GM10248 (cell line): ENCODE measurements around the gene LRRC3.
A peak's percentile ranks its signal among the peaks of the same experiment; 100 is the strongest.

Source experiments
- CTCF ChIA-PET: fragments of 300-600 bp; sonication (Branson Sonifier 250); formaldehyde crosslinking; extraction: SDS; loops from one replicate; lab custom pipeline; 2021; ENCODE audit warnings: antibody characterized with exemption; lab: Yijun Ruan, JAX
- POLR2A ChIA-PET: fragments of 350-650 bp; sonication (Branson Sonifier 250); formaldehyde crosslinking; extraction: SDS; loops from one replicate; lab custom pipeline; 2020; ENCODE audit warnings: antibody characterized with exemption; lab: Yijun Ruan, JAX
- DNase-seq: peaks from one replicate; pipeline ENCODE4 v3.0.0; 2012; ENCODE audit errors: extremely low spot score
- TF ChIP-seq, protein P1 (sequence below): IDR thresholded peaks from 2 replicates; pipeline ENCODE4 v1.5.1; 2012; ENCODE audit warnings: mild to moderate bottlenecking, low read depth; ENCODE audit errors: extremely low read depth, missing control alignments, control extremely low read depth

The LRRC3 gene

GRCh38 chr21:44450402-44450801 lies 4.9 kb upstream of the LRRC3 start:
- TF ChIP-seq, protein P1, sequence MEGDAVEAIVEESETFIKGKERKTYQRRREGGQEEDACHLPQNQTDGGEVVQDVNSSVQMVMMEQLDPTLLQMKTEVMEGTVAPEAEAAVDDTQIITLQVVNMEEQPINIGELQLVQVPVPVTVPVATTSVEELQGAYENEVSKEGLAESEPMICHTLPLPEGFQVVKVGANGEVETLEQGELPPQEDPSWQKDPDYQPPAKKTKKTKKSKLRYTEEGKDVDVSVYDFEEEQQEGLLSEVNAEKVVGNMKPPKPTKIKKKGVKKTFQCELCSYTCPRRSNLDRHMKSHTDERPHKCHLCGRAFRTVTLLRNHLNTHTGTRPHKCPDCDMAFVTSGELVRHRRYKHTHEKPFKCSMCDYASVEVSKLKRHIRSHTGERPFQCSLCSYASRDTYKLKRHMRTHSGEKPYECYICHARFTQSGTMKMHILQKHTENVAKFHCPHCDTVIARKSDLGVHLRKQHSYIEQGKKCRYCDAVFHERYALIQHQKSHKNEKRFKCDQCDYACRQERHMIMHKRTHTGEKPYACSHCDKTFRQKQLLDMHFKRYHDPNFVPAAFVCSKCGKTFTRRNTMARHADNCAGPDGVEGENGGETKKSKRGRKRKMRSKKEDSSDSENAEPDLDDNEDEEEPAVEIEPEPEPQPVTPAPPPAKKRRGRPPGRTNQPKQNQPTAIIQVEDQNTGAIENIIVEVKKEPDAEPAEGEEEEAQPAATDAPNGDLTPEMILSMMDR = no peak
- no peak for DNase-seq
- CTCF ChIA-PET = no interaction called here
- POLR2A ChIA-PET = no interaction called here

GRCh38 chr21:44450999-44451398 lies 4.3 kb upstream of the LRRC3 start:
- no peak for DNase-seq
- POLR2A ChIA-PET = no interaction called here
- CTCF ChIA-PET = interaction anchor here (1.4 to 1.7 kb wide), 2 partner anchors 8 to 66 kb away, joined by 3 to 4 read pairs; no protein-coding TSS in a partner anchor
- TF ChIP-seq, protein P1 = no peak

DNA sequence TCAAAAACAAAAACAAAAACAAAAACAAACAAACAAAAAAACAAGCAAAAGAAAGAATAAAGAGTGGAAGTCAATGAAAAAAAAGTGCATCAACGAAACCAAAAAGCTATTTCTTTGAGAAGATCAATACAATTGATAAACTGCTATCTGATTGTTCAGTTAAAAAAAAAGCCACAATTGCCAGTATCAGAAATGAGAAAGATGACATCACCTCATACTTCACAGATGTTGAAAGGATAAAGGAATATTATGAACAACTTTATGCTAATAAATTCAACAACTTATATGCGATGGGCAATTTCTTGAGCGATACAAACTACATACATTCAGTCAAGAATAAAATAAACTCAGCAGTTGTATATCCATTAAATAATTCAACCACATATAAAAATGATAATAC lies 2.2 kb upstream of the LRRC3 start:
- ChIA-PET CTCF (interaction anchor here (1.5 kb wide), 1 partner anchor 27 kb away, joined by 4 read pairs; no protein-coding TSS in a partner anchor), POLR2A (no interaction called here)
- TF ChIP-seq, protein P1 = no peak
- no peak for DNase-seq

DNA sequence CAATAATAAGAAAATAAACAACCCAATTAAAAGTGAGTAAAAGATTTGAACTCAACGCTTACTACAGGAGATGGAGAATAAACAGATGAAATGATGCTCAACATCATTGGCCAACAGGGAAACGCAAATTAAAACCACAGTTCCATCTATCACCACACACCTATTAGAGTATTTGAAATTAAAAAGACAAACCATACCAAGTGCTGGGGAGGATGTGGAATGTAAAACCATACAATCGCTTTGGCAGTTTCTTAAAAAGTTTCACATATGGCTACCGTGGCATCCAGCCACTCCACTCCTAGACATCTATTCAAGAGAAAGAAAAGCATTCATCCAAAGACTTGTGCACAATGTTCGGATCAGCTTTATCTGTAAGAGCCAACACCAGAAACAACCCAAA lies 1.3 kb upstream of the LRRC3 start:
- ChIA-PET POLR2A (no interaction called here), CTCF (no interaction called here)
- DNase-seq = no peak
- TF ChIP-seq, protein P1 = no peak

DNA sequence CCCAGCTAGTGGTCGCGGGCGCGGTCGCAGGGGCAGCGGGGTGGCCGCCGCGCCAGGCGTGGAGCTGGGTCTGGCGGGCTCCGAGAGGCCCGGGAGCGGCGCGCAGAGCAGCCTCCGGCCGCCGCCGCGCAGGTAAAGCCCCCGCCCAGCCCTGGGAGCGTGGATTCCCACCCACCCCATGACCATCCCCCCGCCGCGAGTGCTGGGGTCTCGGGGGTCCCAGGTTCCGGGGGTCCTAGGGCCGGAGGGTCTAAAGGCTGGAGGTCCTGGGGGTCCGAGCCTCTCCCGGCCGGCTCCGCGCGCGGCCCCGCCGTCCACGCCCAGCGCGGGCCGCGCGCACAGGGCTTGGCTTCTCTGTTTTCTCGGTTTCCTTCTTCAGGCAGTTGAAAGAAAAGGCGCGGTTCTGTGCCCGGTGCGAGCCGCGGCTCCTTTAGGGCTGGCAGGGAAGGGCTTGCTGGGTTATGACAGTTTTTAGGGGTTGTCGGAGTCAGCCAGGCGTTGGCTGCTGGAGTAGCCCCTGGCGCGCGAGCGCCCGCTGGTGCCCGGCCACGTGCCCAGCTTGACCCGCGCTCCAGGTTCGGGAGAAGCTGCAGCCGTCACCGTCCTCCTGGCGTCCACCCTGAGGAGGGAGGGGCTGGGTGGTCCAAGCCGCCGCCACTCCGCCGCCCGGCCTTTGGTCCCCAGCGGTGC lies 359 bp downstream of the LRRC3 start:
- TF ChIP-seq, protein P1 = peak; percentile 49
- peak; percentile 55 for DNase-seq
- CTCF ChIA-PET = interaction anchor here (1.0 to 2.0 kb wide), 2 partner anchors 25 to 64 kb away, joined by 3 to 6 read pairs; no protein-coding TSS in a partner anchor
- POLR2A ChIA-PET = no interaction called here

DNA sequence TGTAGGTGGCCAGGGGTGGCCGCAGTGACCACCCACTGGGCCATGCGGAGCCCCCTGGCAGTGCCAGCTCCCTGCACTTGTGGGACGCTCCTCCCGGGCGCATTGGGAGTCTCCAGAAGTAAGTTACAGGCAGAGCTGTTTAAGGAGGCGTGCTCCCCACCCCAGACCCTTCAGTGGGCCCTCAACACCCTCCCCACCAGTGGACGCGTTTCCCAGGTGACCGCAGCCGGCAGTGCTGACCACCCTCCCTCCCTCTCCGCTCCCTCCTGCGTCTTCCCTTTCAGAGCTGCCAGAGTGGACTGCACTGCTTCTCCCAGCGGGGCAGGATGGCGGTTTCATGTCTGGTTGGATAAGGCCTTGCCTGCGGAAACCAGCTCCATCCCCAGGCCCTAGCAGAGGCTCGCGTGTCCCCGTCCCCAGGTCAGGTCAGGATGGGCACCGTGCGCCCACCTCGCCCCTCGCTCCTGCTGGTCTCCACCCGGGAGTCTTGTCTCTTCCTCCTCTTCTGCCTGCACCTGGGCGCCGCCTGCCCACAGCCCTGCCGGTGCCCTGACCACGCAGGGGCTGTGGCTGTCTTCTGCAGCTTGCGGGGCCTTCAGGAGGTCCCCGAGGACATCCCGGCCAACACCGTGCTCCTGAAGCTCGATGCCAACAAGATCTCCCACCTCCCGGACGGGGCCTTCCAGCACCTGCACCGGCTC lies 1.1 kb downstream of the LRRC3 start:
- no peak for DNase-seq
- CTCF ChIA-PET = interaction anchor here (1.0 to 2.0 kb wide), 2 partner anchors 24 to 65 kb away, joined by 3 to 6 read pairs; no protein-coding TSS in a partner anchor
- TF ChIP-seq, protein P1 = no peak
- POLR2A ChIA-PET = no interaction called here
